Ovary (tissue), 9 donors: ENCODE results near the gene TAAR6. TPM values are rescaled to one million over a fixed set of nuclear protein-coding genes. Genes with fewer than 3 reads are reported as not detected.

Source experiments
- DNase-seq, 5 donors: peaks; one replicate each; pipeline ENCODE4 v3.0.0-alpha.2; 2019 to 2020
- H3K27ac ChIP-seq, 2 donors: fragments of 200-600 bp; one replicate each; pipeline versions ENCODE4 v1.5.1 to v1.8.0; 2019 to 2022
- H3K27me3 ChIP-seq: fragments of 200-600 bp; one replicate; pipeline ENCODE4 v1.8.0; 2022
- H3K36me3 ChIP-seq: fragments of 200-600 bp; sonication (generic); one replicate; pipeline ENCODE4 v1.5.1; 2019
- H3K4me1 ChIP-seq: one replicate; pipeline ENCODE4 v1.8.1; 2013; ENCODE audit warnings: mild to moderate bottlenecking, moderate library complexity; ENCODE audit not compliant: insufficient read depth
- H3K4me3 ChIP-seq: fragments of 200-600 bp; sonication (generic); one replicate; pipeline ENCODE4 v1.5.1; 2017
- H3K9me3 ChIP-seq, 2 donors: fragments of 200-600 bp in 1 of 2; sonication (generic) in 1 of 2; one replicate each; pipeline versions ENCODE4 v1.5.1 to v1.8.1; 2013 to 2019; ENCODE audit warnings: mild to moderate bottlenecking in 1 of 2, moderate library complexity in 1 of 2
- CTCF ChIP-seq, 3 donors: fragments of 450-650 bp in 2 of 3; fragments of 200-600 bp in 1 of 3; IDR thresholded peaks; one replicate each; pipeline versions ENCODE4 v1.5.1 to v1.8.0; 2016 to 2022; ENCODE audit warnings: antibody characterized with exemption in 3 of 3, mild to moderate bottlenecking in 1 of 3
- EP300 ChIP-seq: sonication (generic); formaldehyde crosslinking; IDR thresholded peaks from one replicate; pipeline ENCODE4 v1.6.1; 2017; ENCODE audit warnings: antibody characterized with exemption
- POLR2A ChIP-seq: fragments of 450-650 bp; IDR thresholded peaks from one replicate; pipeline ENCODE4 v1.6.1; 2017; ENCODE audit warnings: antibody characterized with exemption, mild to moderate bottlenecking, moderate library complexity
- WGBS, 3 donors: extraction: QIAGEN DNeasy Blood & Tissue Kit in 1 of 3; methylation state at CpG; one replicate each; pipeline versions ENCODE4 v1.1.5 to v1.1.7; 2013 to 2017; 5-methylcytosine and 5-hydroxymethylcytosine counted together
- intact Hi-C, 4 donors: fragments of 100-400 bp; cut with DNase I; formaldehyde crosslinking; loops; one replicate each; pipeline versions ENCODE4 v1.11.0 to v1.15.1; 2022 to 2023
- polyA plus RNA-seq, 2 donors: library from polyadenylated mRNA; stranded (reverse); fragments of 200-250 nt in 1 of 2; fragments of 350-450 nt in 1 of 2; fragmentation: Illumina TruSeq in 1 of 2; extraction: RNeasy Lipid Tissue Mini Kit (QIAGEN cat#74804) in 1 of 2; gene quantifications; one replicate each; pipeline ENCODE4 v1.2.3, GENCODE V29; 2013 to 2014
- total RNA-seq, 7 donors: library from RNA; depleted of rRNA in 2 of 7; stranded (reverse); fragments of >200 nt in 2 of 7; fragmentation: NEBNext Ultra II Directional in 3 of 7; extraction: Animal tissue kit (Norgen Biotek cat#: 25700) in 3 of 7; gene quantifications; one replicate each; pipeline versions ENCODE4 v1.1.0 to v1.2.4, GENCODE V29; 2016 to 2023
- donor health status: DM: no; HTN: no; CAD: no; lungs with moderate emphysema.
- donor health status: DM: no; HTN: no; CAD: no.
- donor health status: Bipolar disorder and iron deficiency.
- donor health status: DM: yes; HTN: yes; CAD: no.
- donor health status: DM: no; HTN: no; CAD: no.
- donor health status: DM: yes; HTN: yes; CAD: no.

Gene TAAR6
- total and polyA plus RNA-seq, 9 donors = not detected

- Histone ChIP-seq H3K36me3 (no peaks in the 10 kb centered on the region), H3K4me3 (no peak overlapping the region), H3K27ac (no peak overlapping the region), H3K27me3 (no peaks in the 10 kb centered on the region), H3K4me1 (no peaks in the 10 kb centered on the region), H3K9me3 (no peaks in the 10 kb centered on the region)
- intact Hi-C loops = no loop called here
- DNase-seq = no peak
- WGBS, 3 donors = 33 to 42% (median 42%) methylated on average over 4 of the region's 4 CpGs
- no peak for TF ChIP-seq EP300
- TF ChIP-seq POLR2A = no peak
- no peak for TF ChIP-seq CTCF (IDR thresholded peaks at IDR 0.05)
These were observed 952 bp upstream of the TAAR6 start for GRCh38 chr6:132569170-132569569.

GRCh38 chr6:132571774-132572173, 1.7 kb downstream of the TAAR6 start:
- no peaks in the 10 kb centered on the region for H3K4me1 ChIP-seq
- no peak overlapping the region for H3K27ac ChIP-seq
- intact Hi-C loops = no loop called here
- no peak overlapping the region for H3K4me3 ChIP-seq
- TF ChIP-seq EP300 (no peak), POLR2A (no peak), CTCF (IDR thresholded peaks at IDR 0.05) (no peak)
- H3K36me3 ChIP-seq = no peaks in the 10 kb centered on the region
- H3K27me3 ChIP-seq = no peaks in the 10 kb centered on the region
- DNase-seq = no peak
- no peaks in the 10 kb centered on the region for H3K9me3 ChIP-seq

- Histone ChIP-seq H3K4me1 (no peaks in the 10 kb centered on the region), H3K9me3 (no peaks in the 10 kb centered on the region), H3K27ac (no peak overlapping the region), H3K27me3 (no peaks in the 10 kb centered on the region), H3K36me3 (no peaks in the 10 kb centered on the region), H3K4me3 (no peak overlapping the region)
- no peak for TF ChIP-seq EP300
- TF ChIP-seq POLR2A = no peak
- TF ChIP-seq CTCF (IDR thresholded peaks at IDR 0.05) = no peak
- intact Hi-C loops = no loop called here
- 73 to 86% (median 86%) methylated on average over 1 of the region's 1 CpG for WGBS, 3 donors
- DNase-seq = no peak
These were observed 14.6 kb downstream of the TAAR6 start for GRCh38 chr6:132584698-132585097.

- WGBS, 3 donors = 47 to 53% (median 50%) methylated on average over 2 of the region's 2 CpGs
- Histone ChIP-seq H3K4me3 (no peak overlapping the region), H3K27ac (no peak overlapping the region), H3K36me3 (no peaks in the 10 kb centered on the region), H3K9me3 (no peaks in the 10 kb centered on the region), H3K4me1 (no peaks in the 10 kb centered on the region), H3K27me3 (no peaks in the 10 kb centered on the region)
- no peak for DNase-seq
- intact Hi-C loops = no loop called here
- TF ChIP-seq EP300 (no peak), POLR2A (no peak), CTCF (IDR thresholded peaks at IDR 0.05) (no peak)
These were observed 17.3 kb downstream of the TAAR6 start for GRCh38 chr6:132587424-132587823.

GRCh38 chr6:132589454-132589853, 19.3 kb downstream of the TAAR6 start, which contains the start of gene TAAR5:
TSS of gene TAAR5 (minus strand) at chr6:132589741. CDS start at chr6:132589686, 55 bp downstream.
- WGBS, 3 donors = 48 to 76% (median 68%) methylated on average over 5 of the region's 5 CpGs
- intact Hi-C loops = no loop called here

More at GRCh38 chr6:132589454-132589853, 19.3 kb downstream of the TAAR6 start, which contains the start of gene TAAR5:
- Histone ChIP-seq H3K4me1 (no peaks in the 10 kb centered on the region), H3K36me3 (no peaks in the 10 kb centered on the region), H3K27me3 (no peaks in the 10 kb centered on the region), H3K27ac (no peak within 1 kb of the TSS), H3K4me3 (no peak within 1 kb of the TSS), H3K9me3 (no peaks in the 10 kb centered on the region)
- TF ChIP-seq CTCF (IDR thresholded peaks at IDR 0.05) (no peak), EP300 (no peak), POLR2A (no peak)
- DNase-seq = no peak
